GM18499 (cell line): ENCODE results near the gene WFDC1.

ENCODE experiments used
- ATAC-seq: cut with Tn5 transposase; IDR thresholded peaks from one replicate; pipeline ENCODE4 v1.9.1; 2021; ENCODE audit warnings: moderate number of reproducible peaks; ENCODE audit not compliant: insufficient read depth, unreplicated experiment

WFDC1 gene, protein sequence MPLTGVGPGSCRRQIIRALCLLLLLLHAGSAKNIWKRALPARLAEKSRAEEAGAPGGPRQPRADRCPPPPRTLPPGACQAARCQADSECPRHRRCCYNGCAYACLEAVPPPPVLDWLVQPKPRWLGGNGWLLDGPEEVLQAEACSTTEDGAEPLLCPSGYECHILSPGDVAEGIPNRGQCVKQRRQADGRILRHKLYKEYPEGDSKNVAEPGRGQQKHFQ

DNA sequence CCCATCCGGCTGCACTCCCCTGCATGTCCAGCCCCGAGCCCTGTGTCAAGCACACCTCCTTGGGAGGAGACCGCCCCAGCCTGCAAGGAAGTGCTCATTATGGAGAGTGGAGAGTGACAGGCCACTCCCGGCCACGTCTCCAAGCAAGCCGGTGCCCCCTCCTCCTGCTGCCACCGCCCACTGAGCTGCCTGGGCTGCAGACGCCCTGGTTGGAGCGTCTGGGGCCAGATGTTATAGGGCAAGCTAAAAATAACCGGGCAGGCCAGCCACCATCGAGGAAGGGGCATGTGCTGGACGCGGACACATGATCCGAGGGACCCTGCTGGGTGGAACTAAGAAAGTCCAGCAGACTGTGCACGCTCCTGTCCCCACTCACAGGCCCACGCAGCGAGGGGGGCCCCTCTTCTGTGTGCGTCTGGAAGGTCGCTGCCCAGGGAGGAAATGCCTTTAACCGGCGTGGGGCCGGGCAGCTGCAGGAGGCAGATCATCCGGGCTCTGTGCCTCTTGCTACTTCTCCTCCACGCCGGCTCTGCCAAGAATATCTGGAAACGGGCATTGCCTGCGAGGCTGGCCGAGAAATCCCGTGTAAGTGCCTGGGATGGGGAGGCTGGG lies at the start of gene WFDC1:
TSS of gene WFDC1 (plus strand) at position 348 of the 612 bp plus-strand sequence. CDS start at position 442, 94 bp downstream.
- ATAC-seq = no peak

GRCh38 chr16:84245956-84246678 lies 48.6 kb upstream of the WFDC1 start:
- ATAC-seq = no peak

GRCh38 chr16:84246679-84247077 lies 48.0 kb upstream of the WFDC1 start:
- no peak for ATAC-seq

DNA sequence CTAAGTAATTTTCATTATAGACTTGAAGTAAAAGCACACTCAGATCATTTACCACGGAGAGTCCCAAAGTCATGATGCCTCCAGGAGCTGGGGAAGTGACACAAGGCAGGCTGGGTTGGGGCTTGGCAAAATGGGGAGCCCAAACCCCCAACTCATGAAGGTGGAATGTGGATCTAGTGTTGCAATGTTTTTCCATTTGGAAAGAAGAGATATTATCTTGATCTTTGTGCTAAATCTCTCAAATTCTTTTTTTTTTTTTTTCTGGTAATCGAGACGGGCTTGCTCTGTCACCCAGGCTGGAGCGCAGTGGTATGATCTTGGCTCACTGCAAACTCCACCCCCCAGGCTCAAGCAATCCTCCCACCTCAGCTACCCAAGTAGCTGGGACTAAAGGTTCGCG lies 47.3 kb upstream of the WFDC1 start:
- ATAC-seq = no peak

GRCh38 chr16:84247844-84248243 lies 46.8 kb upstream of the WFDC1 start:
- ATAC-seq = no peak

GRCh38 chr16:84252184-84252583 lies 42.5 kb upstream of the WFDC1 start:
- no peak for ATAC-seq

- no peak for ATAC-seq
Observed at GRCh38 chr16:84253173-84253572, 41.5 kb upstream of the WFDC1 start.

DNA sequence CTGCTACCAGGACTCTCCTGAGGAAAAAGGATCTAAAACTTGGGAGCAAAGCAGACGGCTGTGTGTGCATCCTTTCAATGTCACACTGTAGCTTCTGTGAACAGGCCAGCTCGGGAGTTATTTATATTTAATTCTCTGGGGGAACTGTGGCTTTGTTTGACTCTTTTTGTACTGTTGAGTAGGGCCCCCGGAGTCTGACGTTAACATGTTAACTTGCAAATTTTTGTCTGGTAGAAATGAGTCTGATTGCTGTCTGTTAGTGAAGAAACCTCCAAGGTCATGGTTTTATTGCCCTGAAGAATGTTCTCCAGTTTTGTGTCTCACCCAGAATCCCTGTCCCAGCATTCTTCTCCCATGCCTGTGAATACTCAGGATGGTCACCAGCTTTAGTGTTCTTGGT lies 40.6 kb upstream of the WFDC1 start:
- no peak for ATAC-seq

DNA sequence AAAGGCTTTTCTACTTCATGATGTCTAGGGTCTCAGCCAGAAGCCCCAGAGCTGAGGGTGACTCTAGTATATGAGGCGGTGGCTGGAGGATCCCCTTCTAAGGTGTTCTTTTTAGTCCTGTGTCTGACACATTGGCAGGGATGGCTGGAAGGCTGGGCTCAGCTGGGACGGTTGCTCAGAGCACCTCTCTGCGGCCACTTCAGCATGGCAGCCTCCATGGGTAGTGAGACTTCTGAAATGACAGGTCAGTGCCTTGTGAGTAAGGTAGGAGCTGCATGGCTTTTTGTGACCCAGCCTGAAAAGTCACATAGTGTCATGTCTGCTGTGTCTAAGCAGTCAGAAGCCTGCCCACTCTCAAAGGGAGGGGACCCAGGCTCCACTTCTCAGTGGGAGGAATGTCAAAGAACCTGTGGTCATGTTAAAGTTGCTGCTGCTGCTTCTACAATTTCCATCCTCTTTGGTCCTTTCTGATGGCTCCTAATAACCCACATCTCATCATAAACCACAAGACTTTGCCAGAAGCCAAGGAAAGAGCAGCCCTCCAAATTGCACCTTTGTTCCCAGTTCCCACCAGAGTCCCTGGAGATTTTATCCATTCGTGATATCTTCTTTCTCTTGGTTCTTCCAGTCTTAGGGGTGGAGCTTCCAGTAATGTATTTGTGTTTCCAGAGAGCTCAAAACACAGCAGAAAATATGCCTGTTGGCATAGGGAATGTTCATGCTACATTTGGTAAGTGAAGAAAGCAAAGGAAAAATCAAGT lies 39.4 kb upstream of the WFDC1 start:
- ATAC-seq = no peak

- no peak for ATAC-seq
Observed at GRCh38 chr16:84258266-84258665, 36.4 kb upstream of the WFDC1 start.

DNA sequence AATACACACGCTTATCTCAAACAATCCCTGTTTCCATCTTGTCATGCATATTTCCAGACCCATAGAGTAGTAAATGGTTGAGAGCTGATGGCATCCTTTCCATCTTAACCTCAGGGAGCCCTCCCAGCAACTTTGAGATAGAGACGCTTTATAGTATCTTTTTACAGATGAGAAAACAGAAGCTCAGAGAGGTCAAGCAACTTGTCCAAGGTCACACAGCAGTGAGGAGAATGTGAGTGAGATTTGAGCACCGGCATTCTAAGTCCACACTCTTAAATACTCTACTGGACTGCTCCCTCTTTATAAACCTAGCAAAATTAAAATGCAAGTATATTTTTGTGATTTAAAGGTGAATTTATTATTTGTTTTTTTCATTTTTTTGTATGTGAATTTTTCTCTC lies 35.0 kb upstream of the WFDC1 start:
- no peak for ATAC-seq

- ATAC-seq = no peak
Observed at GRCh38 chr16:84260766-84261554, 33.7 kb upstream of the WFDC1 start.

DNA sequence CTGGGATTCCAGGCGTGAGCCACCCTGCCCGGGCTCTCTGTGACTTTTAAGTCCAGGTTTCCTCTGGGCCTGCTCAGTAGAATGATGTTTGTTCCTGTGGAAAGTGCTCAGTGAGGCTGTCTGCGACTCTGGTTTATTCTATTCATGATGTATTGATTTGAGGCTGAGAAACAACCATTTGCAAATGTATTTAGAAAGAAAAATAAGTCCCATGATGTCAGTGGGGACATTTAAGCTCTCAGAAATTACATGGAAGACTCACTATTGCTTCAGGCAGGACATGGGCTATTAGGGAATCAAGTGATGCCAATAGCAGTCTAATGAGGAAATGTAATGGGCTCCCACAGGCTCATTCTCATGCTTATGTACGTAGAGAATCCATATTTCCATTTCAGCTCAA lies 32.6 kb upstream of the WFDC1 start:
- no peak for ATAC-seq

DNA sequence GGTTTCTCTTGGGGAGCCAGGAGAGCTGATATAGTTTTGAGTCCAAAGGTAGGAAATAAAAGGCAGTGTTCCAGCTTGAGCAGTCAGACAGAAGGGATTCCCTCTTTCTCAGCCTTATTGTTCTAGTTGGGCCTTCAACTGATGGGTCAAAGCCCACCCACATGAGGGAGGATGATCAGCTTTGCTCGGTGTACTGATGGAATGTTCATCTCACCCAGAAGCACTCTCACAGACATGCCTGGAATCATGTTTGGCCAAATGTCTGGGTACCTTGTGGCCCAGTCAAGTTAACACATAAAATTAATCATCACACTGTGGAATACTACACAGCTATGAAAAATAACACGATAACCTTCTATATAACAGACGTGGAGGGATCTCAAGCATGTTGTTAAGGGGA lies 31.7 kb upstream of the WFDC1 start:
- ATAC-seq = no peak

- no peak for ATAC-seq
Observed at GRCh38 chr16:84266451-84266850, 28.2 kb upstream of the WFDC1 start.

DNA sequence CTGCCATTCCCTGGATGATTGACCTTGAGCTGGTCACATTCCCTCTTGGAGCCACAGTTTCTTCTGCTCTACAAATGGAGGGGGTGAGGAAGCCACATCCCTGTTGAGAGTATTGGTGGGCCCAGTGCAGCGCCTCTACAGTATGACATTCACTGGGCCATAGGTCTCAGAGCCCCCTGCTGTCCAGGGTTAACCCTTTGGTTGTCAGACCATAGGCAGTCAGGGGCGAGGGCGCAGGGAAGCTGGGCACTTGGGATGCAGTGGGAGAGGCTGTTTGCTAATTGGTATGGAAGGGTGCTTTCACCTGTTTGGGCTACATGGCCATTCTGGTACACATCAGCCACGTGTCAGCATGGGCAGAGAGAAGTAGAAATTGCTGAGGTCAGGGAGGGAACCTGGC lies 27.3 kb upstream of the WFDC1 start:
- no peak for ATAC-seq

- ATAC-seq = no peak
Observed at GRCh38 chr16:84268291-84269040, 26.2 kb upstream of the WFDC1 start.

GRCh38 chr16:84270071-84270470 lies 24.6 kb upstream of the WFDC1 start:
- no peak for ATAC-seq

DNA sequence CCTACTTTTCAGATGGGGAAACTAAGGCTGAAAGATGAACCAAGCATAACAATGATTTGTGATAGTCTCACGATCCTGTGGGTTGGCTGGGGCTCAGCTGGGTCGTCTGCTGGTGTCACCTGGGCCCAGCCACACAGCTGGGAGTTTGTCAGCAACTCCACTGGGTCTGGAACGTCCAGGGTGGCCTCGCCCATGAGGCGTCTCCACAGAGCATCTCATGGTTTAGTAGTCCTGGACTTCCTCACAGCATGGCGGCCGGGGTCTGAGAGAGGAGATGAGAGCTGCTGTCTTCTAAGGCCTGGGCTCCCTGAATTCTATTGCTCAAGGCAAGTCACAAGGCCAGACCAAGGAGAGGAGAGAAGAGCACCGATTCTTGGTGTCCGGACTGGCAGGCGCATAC lies 24.1 kb upstream of the WFDC1 start:
- ATAC-seq = no peak

DNA sequence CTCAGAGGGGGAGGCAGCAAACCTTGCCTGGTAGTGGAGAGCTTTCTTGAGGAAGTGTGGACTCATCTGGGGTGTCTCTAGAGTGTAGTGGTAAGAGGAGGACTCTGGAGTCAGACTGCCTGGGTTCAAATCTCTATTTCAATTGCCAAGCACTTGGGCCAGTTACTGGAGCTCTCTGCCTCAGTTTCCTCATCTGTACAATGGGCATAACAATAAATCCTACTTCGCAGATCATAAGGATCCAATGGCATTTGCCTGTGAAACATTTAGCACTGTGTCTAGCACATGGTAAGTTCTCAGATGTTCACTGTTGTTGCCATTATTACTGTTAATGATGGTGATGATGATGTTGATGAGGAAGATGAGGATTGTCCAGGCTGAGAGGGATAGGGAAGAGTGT lies 23.6 kb upstream of the WFDC1 start:
- ATAC-seq = no peak
